ENCODE results near the gene TMPRSS9.
A peak's percentile ranks its signal among the peaks of the same experiment; 100 is the strongest.

Gene TMPRSS9

DNA sequence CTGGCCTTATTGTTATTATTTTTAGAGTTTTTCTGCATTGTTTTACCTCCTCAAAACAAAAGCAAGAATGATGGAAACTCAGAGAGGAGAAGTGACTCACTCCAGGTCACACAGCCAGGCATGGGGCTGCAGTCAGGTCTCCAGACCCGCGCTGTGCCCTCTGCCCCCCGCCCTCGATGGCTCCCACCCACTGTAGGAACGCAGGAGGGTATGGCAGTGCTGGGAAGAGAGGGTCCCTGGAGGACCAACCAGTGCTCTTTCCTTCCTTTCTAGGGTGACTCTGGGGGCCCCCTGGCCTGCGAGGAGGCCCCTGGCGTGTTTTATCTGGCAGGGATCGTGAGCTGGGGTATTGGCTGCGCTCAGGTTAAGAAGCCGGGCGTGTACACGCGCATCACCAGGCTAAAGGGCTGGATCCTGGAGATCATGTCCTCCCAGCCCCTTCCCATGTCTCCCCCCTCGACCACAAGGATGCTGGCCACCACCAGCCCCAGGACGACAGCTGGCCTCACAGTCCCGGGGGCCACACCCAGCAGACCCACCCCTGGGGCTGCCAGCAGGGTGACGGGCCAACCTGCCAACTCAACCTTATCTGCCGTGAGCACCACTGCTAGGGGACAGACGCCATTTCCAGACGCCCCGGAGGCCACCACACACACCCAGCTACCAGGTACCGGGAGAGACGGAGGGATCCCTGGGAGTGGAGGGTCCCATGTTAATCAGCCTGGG, 61.7 kb downstream of the TMPRSS9 start:
- Mint-ChIP-seq H3K27ac (no peak overlapping the region), H3K4me1 (ENCODE audit: low read depth) (peaks cover 2% of the 10 kb centered on the region), H3K4me3 (no peak overlapping the region), H3K36me3 (no peaks in the 10 kb centered on the region), H3K27me3 (no peaks in the 10 kb centered on the region), H3K9me3 (ENCODE audit: low read depth) (no peaks in the 10 kb centered on the region)

DNA sequence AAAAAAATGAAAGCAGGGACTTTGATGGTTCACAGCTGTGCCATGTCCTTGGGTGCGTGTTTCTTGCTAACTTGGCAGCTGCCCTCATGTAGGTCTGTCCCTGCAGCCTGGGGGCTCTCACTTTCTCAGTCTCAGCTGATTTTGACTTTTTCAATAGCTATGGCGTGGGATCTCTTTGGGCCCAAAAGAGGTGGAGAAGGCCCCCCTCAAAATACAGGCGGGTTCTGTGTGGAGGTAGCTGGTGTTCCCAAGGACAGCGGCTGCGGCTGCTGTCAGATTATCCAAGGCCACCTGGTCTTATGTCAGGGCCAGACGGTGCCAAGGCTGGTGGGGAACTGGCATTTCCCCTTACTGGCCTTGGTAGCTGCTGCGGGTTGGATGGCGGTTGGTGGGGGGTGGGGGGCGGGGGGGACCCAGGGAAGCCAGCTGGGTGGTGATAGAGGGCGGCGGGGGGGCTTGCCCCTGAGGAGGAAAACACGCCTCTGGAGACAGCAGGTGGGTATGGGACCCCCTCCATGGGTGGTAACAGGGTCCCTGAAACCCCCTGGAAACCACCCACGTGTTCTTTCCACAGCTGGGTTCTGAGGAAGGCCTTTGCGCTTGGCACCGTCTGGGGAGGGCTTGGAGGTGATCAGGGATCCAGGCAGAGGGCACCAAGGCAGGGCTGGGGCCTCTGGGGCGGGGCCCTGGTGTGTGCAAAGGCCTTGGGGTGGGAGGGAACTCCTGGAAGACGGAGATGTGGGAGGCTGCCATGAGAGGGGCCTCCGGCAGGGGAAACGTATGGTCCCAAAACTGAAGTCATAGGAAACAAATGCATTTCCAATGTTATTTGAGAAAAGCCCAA, 63.2 kb downstream of the TMPRSS9 start:
- H3K9me3 Mint-ChIP-seq (ENCODE audit: low read depth): no peaks in the 10 kb centered on the region
- no peaks in the 10 kb centered on the region for H3K27me3 Mint-ChIP-seq
- H3K27ac Mint-ChIP-seq: no peak overlapping the region
- H3K4me1 Mint-ChIP-seq (ENCODE audit: low read depth): peaks cover 4% of the 10 kb centered on the region
- no peaks in the 10 kb centered on the region for H3K36me3 Mint-ChIP-seq
- no peak overlapping the region for H3K4me3 Mint-ChIP-seq

DNA sequence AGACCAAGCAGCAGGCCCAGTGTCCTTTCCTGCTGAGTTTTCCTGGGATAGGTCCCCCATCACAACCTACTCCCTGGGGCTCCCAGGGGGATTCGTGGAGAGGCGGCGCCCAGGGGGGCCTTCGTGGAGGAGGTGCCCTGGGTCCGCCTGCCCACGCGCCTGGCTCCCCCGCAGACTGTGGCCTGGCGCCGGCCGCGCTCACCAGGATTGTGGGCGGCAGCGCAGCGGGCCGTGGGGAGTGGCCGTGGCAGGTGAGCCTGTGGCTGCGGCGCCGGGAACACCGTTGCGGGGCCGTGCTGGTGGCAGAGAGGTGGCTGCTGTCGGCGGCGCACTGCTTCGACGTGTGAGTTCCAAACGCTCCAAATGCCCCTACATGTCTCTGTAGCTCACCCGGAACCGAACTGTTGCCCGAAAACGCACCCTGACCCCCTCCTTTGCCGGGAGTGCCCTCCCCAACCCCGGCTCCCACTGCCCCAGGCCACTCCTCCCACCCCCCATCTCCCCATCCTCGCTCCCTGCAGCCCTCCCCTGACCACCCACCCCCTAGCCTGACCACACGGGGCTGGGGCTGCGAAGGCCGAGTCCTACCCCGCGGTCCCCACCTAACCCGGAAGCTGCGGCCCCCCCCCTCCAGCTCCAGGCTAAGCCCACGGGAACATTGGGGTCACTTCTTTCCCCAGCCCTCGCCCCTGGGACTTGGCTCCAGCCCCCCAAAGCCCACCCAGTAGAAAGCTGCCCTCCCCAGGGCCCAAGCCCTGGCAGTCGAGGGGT, 64.0 kb downstream of the TMPRSS9 start:
- Mint-ChIP-seq H3K4me3 (no peak overlapping the region), H3K27ac (no peak overlapping the region), H3K36me3 (no peaks in the 10 kb centered on the region), H3K4me1 (ENCODE audit: low read depth) (peaks cover 4% of the 10 kb centered on the region), H3K9me3 (ENCODE audit: low read depth) (no peaks in the 10 kb centered on the region), H3K27me3 (no peaks in the 10 kb centered on the region)

DNA sequence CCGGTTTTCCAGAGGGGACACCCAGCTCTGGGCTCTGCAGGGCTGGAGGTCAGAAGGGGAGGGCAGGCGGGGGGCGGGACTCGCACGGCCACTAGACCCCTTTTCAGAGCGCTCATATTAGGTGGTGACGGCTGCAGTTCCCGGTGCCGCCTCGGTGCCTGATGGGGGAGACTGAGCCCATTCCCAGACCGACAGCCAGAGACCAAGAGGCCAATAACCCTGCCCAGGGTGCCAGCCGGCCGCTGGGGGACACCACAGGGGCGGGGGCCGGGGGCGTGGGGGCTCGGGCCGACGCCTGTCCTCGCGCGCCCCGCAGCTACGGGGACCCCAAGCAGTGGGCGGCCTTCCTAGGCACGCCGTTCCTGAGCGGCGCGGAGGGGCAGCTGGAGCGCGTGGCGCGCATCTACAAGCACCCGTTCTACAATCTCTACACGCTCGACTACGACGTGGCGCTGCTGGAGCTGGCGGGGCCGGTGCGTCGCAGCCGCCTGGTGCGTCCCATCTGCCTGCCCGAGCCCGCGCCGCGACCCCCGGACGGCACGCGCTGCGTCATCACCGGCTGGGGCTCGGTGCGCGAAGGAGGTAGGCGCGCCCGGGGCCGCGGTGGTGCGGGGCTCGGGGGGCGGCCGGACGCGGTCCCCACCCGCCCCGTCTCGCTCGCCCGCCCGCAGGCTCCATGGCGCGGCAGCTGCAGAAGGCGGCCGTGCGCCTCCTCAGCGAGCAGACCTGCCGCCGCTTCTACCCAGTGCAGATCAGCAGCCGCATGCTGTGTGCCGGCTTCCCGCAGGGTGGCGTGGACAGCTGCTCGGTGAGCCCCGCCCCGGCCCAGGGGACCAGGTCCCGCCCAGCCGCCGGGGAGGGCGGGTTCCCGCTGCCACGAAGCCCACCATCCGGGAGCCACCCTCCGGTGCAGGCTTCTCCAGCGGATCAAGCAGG, 64.9 kb downstream of the TMPRSS9 start:
- Mint-ChIP-seq H3K4me1 (ENCODE audit: low read depth) (peaks cover 4% of the 10 kb centered on the region), H3K36me3 (no peaks in the 10 kb centered on the region), H3K27me3 (no peaks in the 10 kb centered on the region), H3K27ac (no peak overlapping the region), H3K9me3 (ENCODE audit: low read depth) (no peaks in the 10 kb centered on the region), H3K4me3 (no peak overlapping the region)

DNA sequence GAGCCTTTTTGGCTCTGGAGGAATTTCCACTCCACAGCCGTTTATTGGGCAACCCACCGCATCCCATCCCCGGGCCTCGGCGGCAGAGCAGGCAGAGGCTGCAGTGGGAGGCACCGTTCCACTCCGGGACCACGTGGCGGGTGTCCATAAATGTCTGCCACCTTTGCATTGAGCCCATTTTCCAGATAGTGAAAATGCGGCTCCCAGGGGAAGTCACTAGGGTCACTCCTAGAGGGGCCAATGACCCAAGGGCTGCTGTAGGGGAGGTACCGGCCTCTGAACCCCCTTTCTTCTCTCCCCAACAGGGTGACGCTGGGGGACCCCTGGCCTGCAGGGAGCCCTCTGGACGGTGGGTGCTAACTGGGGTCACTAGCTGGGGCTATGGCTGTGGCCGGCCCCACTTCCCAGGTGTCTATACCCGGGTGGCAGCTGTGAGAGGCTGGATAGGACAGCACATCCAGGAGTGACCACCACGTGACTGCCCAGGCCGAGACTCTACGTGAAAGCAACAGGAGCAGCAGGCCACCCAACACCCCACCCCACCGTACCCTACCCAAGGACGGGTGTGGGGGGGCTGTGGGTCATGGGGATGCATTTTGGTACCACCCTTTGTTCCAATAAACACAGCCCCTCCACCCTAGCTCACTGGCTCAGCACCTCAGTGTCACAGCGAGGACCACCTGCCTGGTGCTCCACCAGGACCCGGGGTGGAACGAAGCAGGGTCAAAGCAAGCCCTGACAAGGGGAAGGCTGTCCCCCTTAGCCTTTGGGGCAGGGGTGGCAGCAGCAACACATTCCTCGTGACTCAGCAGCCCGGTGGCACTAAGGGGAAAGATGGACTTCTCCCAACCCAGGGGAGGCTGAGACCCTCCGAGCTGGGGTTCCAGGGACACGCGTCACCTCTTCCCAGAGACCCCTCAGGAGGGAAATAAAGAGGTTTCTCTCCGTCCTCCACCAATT, 65.8 kb downstream of the TMPRSS9 start:
- H3K27me3 Mint-ChIP-seq: no peaks in the 10 kb centered on the region
- H3K27ac Mint-ChIP-seq: peak overlapping the region; percentile 98
- H3K36me3 Mint-ChIP-seq: no peaks in the 10 kb centered on the region
- H3K9me3 Mint-ChIP-seq (ENCODE audit: low read depth): no peaks in the 10 kb centered on the region
- peak overlapping the region; percentile 94 for H3K4me3 Mint-ChIP-seq
- H3K4me1 Mint-ChIP-seq (ENCODE audit: low read depth): peaks cover 4% of the 10 kb centered on the region

DNA sequence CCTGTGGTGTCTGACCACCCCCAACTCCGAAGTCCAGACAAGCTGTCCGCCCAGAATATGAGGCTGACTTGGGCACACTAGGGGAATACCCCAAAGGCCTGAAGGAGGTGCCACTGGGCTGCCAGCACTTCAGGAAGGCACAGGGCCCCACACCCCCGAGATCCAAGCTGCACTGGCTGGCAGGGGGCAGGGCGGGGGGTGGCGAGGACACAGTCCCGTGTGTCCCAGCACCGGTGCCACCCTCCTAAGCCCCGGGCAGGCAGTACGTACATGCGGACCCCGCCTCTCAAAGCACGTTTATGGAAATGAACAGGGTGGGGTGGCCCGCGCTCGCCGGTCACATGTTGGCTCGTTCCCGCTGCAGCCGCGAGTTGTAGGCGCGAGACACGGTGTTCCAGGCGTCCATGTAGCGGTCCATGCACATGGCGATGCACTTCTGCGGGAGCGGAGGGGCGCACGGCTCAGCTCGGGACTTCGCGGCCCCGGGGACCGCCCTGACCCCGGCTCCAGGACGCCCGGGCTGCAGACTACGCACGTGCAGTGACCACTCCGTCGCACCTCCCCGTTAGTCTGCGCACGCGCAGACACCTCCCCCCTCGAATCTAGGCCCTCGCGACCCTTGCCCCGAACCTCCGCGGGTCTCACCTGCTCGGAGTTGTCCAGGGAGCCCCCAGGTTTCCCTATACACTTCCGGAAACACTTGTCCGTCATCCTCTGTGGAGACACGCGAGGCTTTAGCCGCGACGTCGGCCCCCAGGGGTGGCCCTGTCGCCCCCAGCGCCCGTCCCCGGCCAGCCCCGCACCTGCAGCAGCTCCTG, 66.8 kb downstream of the TMPRSS9 start:
- Mint-ChIP-seq H3K4me1 (ENCODE audit: low read depth) (peaks cover 4% of the 10 kb centered on the region), H3K9me3 (ENCODE audit: low read depth) (no peaks in the 10 kb centered on the region), H3K36me3 (no peaks in the 10 kb centered on the region), H3K27ac (peak overlapping the region; percentile 98), H3K4me3 (peak overlapping the region; percentile 94), H3K27me3 (no peaks in the 10 kb centered on the region)

DNA sequence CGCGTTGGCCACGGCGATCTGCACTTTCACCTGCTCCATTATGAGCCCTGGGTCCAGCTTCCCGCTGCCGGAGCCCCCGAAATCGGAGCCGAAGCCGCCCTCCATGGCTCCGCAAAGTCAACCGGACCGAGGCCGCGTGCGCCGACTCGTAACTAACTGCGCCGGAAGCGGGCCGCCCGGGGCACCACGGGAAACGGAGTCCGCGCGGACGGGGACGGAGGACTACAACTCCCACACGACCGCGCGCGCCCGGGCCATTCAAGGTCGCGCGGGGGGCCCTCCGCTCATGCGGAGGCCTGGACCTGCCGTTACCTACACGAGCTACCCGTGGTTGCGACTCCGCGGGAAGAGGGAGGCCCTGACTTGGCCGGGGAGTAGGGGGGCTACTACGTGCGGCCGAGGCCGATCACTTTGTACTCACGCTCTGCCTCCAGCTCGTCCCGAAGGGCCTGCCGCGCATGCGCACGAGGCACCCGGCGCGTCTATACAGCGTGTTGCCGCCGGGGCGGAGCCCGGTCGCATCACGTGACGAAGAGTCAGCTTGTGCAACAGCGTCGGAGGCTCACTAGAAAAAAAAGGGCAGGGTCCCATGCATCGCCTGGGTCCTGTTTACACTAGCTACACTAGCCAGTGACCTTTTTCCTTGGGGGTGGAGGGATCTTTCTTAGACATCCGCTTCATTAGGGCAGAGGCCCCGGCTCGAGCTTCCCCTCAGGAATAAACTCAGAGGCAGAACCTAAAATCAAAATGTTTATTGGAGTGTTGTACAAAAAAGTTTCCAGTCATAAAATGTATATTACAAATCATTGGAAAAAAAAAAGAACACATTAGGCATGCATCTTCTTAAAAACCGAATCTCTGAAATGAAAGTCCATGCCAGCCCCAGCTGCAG, 67.6 kb downstream of the TMPRSS9 start, which contains the start of gene TIMM13:
Gene TIMM13 (minus strand): TSS at position 158 of the 892 bp plus-strand sequence. CDS start 53 bp downstream, at position 105.
- H3K4me3 Mint-ChIP-seq: peak within 1 kb of the TSS; percentile 94
- no peaks in the 10 kb centered on the region for H3K9me3 Mint-ChIP-seq (ENCODE audit: low read depth)
- H3K36me3 Mint-ChIP-seq: no peaks in the 10 kb centered on the region

DNA sequence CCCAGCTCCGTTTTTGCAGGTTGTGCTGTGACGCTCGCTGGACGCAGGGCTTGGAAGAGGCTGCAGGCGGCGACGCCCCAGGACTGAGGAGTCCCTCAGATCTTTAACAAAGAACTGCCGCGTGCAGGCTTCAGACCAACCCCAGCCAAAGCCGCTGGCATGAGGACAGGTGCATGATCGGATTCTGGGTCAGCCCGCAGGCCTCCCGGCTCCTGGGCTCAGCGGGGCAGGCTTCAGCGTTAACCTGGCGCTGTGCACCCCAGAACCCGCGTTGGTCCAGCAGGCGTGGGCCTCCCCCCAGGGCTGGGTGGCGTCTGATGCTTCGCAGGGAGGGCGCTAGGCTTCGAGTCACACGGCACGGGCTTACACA, 68.2 kb downstream of the TMPRSS9 start:
- Mint-ChIP-seq H3K36me3 (no peaks in the 10 kb centered on the region), H3K4me3 (no peak overlapping the region), H3K27ac (no peak overlapping the region), H3K27me3 (no peaks in the 10 kb centered on the region), H3K4me1 (ENCODE audit: low read depth) (peaks cover 4% of the 10 kb centered on the region), H3K9me3 (ENCODE audit: low read depth) (no peaks in the 10 kb centered on the region)

More for the DNA sequence above, 67.6 kb downstream of the TMPRSS9 start, which contains the start of gene TIMM13:
- Mint-ChIP-seq H3K27me3 (no peaks in the 10 kb centered on the region), H3K4me1 (ENCODE audit: low read depth) (peaks cover 4% of the 10 kb centered on the region), H3K27ac (peak within 1 kb of the TSS; percentile 98)

DNA sequence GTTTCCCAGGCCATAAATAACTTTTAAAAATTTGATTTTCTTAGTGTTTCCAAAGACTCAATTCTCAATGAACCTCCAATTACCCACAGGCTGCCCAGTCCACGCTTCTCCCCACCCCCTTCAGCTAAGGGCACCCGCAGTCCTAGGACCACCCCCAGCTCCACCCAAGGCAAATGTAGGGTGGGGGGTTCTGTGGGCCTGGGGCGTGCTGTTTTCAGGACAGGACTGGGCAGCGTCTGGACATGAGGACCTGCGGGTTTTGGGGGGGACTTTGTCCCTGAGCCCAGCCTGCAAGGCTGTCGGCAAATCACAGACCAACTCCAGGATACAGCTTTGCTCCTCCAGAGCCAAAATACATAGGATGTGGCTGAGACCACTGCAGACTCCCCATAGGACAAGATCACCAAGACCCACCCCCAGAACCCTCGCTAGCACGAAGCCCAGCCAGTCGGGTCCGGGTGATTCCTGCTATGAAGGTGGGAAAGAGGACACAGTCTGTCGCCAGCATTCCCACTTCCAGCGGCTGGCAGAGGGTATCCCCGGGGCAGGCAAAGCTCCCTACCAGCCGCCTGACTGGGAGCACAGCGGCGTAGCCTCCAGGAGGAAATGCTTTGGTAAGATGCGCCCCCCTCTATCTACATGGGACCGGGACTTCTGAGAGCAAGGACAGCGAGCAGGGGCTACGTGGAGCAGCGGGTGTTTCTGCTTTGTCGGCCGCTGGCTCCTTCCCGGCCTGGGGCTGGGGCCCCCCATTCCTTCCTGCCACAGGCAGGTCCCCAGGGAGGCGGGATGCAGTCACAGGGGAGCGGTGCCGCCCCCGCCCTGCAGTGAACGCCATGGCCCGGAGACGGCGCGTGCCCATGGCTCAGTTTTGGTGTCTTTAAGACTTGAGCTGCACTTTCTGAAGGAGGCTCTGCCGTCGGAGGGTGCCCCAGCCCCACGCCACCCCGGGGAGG, 69.0 kb downstream of the TMPRSS9 start:
- Mint-ChIP-seq H3K27ac (no peak overlapping the region), H3K4me1 (ENCODE audit: low read depth) (peaks cover 4% of the 10 kb centered on the region), H3K4me3 (no peak overlapping the region), H3K27me3 (no peaks in the 10 kb centered on the region), H3K36me3 (no peaks in the 10 kb centered on the region), H3K9me3 (ENCODE audit: low read depth) (no peaks in the 10 kb centered on the region)

DNA sequence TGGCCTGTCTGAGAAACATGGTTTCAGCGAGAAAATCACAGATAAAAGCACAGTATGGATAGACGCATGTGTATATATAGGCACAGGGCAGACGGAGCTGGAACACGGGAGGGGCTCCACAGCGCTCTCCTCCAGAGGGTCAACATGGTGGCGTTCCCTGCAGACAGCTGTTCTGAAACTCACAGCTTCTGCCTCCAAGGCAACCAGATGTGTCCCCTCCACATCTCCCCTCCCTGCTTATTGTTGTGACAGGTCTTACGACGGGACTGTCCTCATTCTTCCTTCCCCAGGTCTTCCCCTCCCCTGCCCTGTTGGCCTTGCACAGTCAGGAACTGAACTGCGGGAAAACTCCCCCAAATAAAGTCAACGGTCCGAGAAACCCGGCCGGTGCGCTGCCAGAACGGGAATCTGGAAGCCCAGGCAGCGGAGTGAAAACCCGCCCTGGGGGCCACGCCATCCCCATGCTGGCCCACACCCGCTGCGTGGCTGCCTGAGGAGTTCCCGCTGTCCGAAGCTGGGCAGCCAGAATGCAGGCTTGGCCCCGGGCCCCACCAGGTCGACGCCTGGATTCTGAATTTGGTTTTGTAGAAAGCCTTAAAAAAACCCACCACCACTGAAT, 70.0 kb downstream of the TMPRSS9 start:
- H3K36me3 Mint-ChIP-seq: no peaks in the 10 kb centered on the region
- peaks cover 4% of the 10 kb centered on the region for H3K4me1 Mint-ChIP-seq (ENCODE audit: low read depth)
- H3K27ac Mint-ChIP-seq: no peak overlapping the region
- no peak overlapping the region for H3K4me3 Mint-ChIP-seq
- no peaks in the 10 kb centered on the region for H3K27me3 Mint-ChIP-seq
- H3K9me3 Mint-ChIP-seq (ENCODE audit: low read depth): no peaks in the 10 kb centered on the region
